HEK293T (cell line): ENCODE measurements around the gene TSPAN18.

ENCODE experiments used
- CTCF ChIA-PET: fragments of 350-600 bp; formaldehyde crosslinking; extraction: SDS; loops from one replicate; lab custom pipeline; 2021; ENCODE audit warnings: antibody characterized with exemption, inconsistent platforms; lab: Yijun Ruan, JAX
- POLR2A ChIA-PET: fragments of 350-600 bp; formaldehyde crosslinking; extraction: SDS; loops from one replicate; lab custom pipeline; 2020; ENCODE audit warnings: antibody characterized with exemption, inconsistent platforms; lab: Yijun Ruan, JAX
- DNase-seq: peaks from one replicate; pipeline ENCODE4 v3.0.0; 2012; ENCODE audit warnings: mixed read lengths; ENCODE audit errors: extremely low spot score
- ARNT ChIP-seq: fragments of 450-650 bp; IDR thresholded peaks from 2 replicates; pipeline ENCODE4 v1.6.1; 2017; ENCODE audit warnings: mild to moderate bottlenecking
- BHLHE40 ChIP-seq: fragments of 450-650 bp; IDR thresholded peaks from 2 replicates; pipeline ENCODE4 v1.6.1; 2016; ENCODE audit warnings: mild to moderate bottlenecking, moderate library complexity, borderline replicate concordance
- CTBP1 ChIP-seq: fragments of 450-650 bp; IDR thresholded peaks from 2 replicates; pipeline ENCODE4 v1.6.1; 2016; ENCODE audit warnings: borderline replicate concordance
- ELF4 ChIP-seq: fragments of 450-650 bp; IDR thresholded peaks from 2 replicates; pipeline ENCODE4 v1.6.1; 2017; ENCODE audit warnings: antibody characterized with exemption
- FOXA1 ChIP-seq: fragments of 450-650 bp; IDR thresholded peaks from 2 replicates; pipeline ENCODE4 v1.6.1; 2016; ENCODE audit warnings: mild to moderate bottlenecking
- FOXK2 ChIP-seq: fragments of 450-650 bp; IDR thresholded peaks from 2 replicates; pipeline ENCODE4 v1.6.1; 2016; ENCODE audit warnings: mild to moderate bottlenecking
- FOXM1 ChIP-seq: fragments of 450-650 bp; IDR thresholded peaks from 2 replicates; pipeline ENCODE4 v1.6.1; 2017; ENCODE audit warnings: mild to moderate bottlenecking, borderline replicate concordance
- HDGF ChIP-seq: fragments of 450-650 bp; IDR thresholded peaks from 2 replicates; pipeline ENCODE4 v1.6.1; 2017; ENCODE audit warnings: antibody characterized with exemption, borderline replicate concordance
- L3MBTL2 ChIP-seq: fragments of 450-650 bp; conservative IDR thresholded peaks from 2 replicates; pipeline ENCODE4 v1.6.1; 2016; ENCODE audit warnings: mild to moderate bottlenecking
- LEF1 ChIP-seq: fragments of 450-650 bp; IDR thresholded peaks from 2 replicates; pipeline ENCODE4 v1.6.1; 2017; ENCODE audit warnings: mild to moderate bottlenecking, borderline replicate concordance
- NFRKB ChIP-seq: fragments of 450-650 bp; IDR thresholded peaks from 2 replicates; pipeline ENCODE4 v1.6.1; 2016; ENCODE audit warnings: mild to moderate bottlenecking, moderate library complexity
- PKNOX1 ChIP-seq: fragments of 450-650 bp; IDR thresholded peaks from 2 replicates; pipeline ENCODE4 v1.6.1; 2016
- SP1 ChIP-seq: fragments of 450-650 bp; IDR thresholded peaks from 2 replicates; pipeline ENCODE4 v1.6.1; 2017
- SUZ12 ChIP-seq: fragments of 450-650 bp; IDR thresholded peaks from 2 replicates; pipeline ENCODE4 v1.6.1; 2016; ENCODE audit warnings: mild to moderate bottlenecking
- TARDBP ChIP-seq: fragments of 450-650 bp; IDR thresholded peaks from 2 replicates; pipeline ENCODE4 v1.6.1; 2016
- ZNF384 ChIP-seq: fragments of 450-650 bp; IDR thresholded peaks from 2 replicates; pipeline ENCODE4 v1.6.1; 2016

The TSPAN18 gene

GRCh38 chr11:44970293-44970692, 243.5 kb downstream of the TSPAN18 start:
- CTCF ChIA-PET = no interaction called here

GRCh38 chr11:44971185-44971584, 244.4 kb downstream of the TSPAN18 start:
- DNase-seq = no peak
- ChIA-PET POLR2A (no interaction called here), CTCF (interaction anchor here (1.0 kb wide), 1 partner anchor 30 kb away, joined by 4 read pairs; no protein-coding TSS in a partner anchor)
- TF ChIP-seq L3MBTL2 (no peak), NFRKB (no peak), PKNOX1 (no peak), FOXA1 (no peak), SP1 (no peak), ARNT (no peak), FOXK2 (no peak), ZNF384 (no peak), ELF4 (no peak), LEF1 (no peak), HDGF (no peak), SUZ12 (no peak), CTBP1 (no peak), TARDBP (no peak), FOXM1 (no peak), BHLHE40 (no peak)

More at GRCh38 chr11:44970293-44970692, 243.5 kb downstream of the TSPAN18 start:
- no peak for DNase-seq
- POLR2A ChIA-PET = no interaction called here
- TF ChIP-seq ELF4 = no peak
- TF ChIP-seq L3MBTL2 = no peak
- no peak for TF ChIP-seq BHLHE40
- no peak for TF ChIP-seq CTBP1
- no peak for TF ChIP-seq SUZ12

- POLR2A ChIA-PET = no interaction called here
- DNase-seq = no peak
- no peak for TF ChIP-seq SUZ12
- no peak for TF ChIP-seq CTBP1
- TF ChIP-seq ZNF384 = no peak
- no peak for TF ChIP-seq ARNT
- no peak for TF ChIP-seq ELF4
- no peak for TF ChIP-seq LEF1
- TF ChIP-seq L3MBTL2 = no peak
- TF ChIP-seq FOXA1 = no peak
- no peak for TF ChIP-seq PKNOX1
- CTCF ChIA-PET = no interaction called here
Observed at GRCh38 chr11:44972746-44973435, 246.1 kb downstream of the TSPAN18 start.

GRCh38 chr11:44973632-44974401, 247.1 kb downstream of the TSPAN18 start:
- ChIA-PET CTCF (no interaction called here), POLR2A (no interaction called here)
- DNase-seq = no peak
- TF ChIP-seq ELF4 (no peak), BHLHE40 (no peak), ZNF384 (no peak), FOXM1 (no peak), TARDBP (no peak)

GRCh38 chr11:44974402-44975000, 247.7 kb downstream of the TSPAN18 start:
- ChIA-PET POLR2A (no interaction called here), CTCF (no interaction called here)
- TF ChIP-seq LEF1 = no peak
- no peak for TF ChIP-seq PKNOX1
- TF ChIP-seq BHLHE40 = no peak
- no peak for TF ChIP-seq FOXA1
- no peak for TF ChIP-seq HDGF
- TF ChIP-seq ZNF384 = no peak
- TF ChIP-seq SP1 = no peak
- no peak for TF ChIP-seq TARDBP
- no peak for TF ChIP-seq L3MBTL2
- no peak for TF ChIP-seq FOXK2
- no peak for TF ChIP-seq FOXM1
- TF ChIP-seq CTBP1 = no peak
- TF ChIP-seq ARNT = no peak
- no peak for TF ChIP-seq ELF4
- TF ChIP-seq SUZ12 = no peak
- TF ChIP-seq NFRKB = no peak
- no peak for DNase-seq
